Measurements from ENCODE around the gene GPR82.
A peak's percentile ranks its signal among the peaks of the same experiment; 100 is the strongest.
"Not testable (repeated sequence)": the region's sequence is repeated elsewhere in the genome, so short reads cannot be mapped to it uniquely, and the experiment has no call there.

The GPR82 gene

GRCh38 chrX:41723826-41724225 is at the start of gene GPR82:
TSS of gene GPR82 (plus strand) at chrX:41724181. CDS start at chrX:41727027, 2,846 bp downstream.
- no peak for DNase-seq

- not testable (repeated sequence) for DNase-seq
Measured at GRCh38 chrX:41676361-41676760, 47.6 kb upstream of the GPR82 start.

GRCh38 chrX:41677183-41678060 is 46.6 kb upstream of the GPR82 start:
- no peak for DNase-seq

GRCh38 chrX:41684138-41684537 is 39.8 kb upstream of the GPR82 start:
- DNase-seq: no peak

- DNase-seq: no peak
Measured at GRCh38 chrX:41684940-41685339, 39.0 kb upstream of the GPR82 start.

GRCh38 chrX:41686788-41687187 is 37.2 kb upstream of the GPR82 start:
- DNase-seq: no peak

- DNase-seq: no peak
Measured at GRCh38 chrX:41688156-41688555, 35.8 kb upstream of the GPR82 start.

- no peak for DNase-seq
Measured at GRCh38 chrX:41688835-41689234, 35.1 kb upstream of the GPR82 start, which contains the start of gene GPR34. TSS of gene GPR34 (plus strand) at chrX:41688973. CDS start at chrX:41695634, 6,661 bp downstream.

GRCh38 chrX:41689711-41690110 is 34.3 kb upstream of the GPR82 start:
- DNase-seq: no peak

GRCh38 chrX:41692162-41692749 is 31.7 kb upstream of the GPR82 start:
- DNase-seq: peak; percentile 75

GRCh38 chrX:41693024-41693423 is 31.0 kb upstream of the GPR82 start:
- no peak for DNase-seq

GRCh38 chrX:41695426-41695825 is 28.6 kb upstream of the GPR82 start:
- DNase-seq: peak; percentile 45

GRCh38 chrX:41703574-41704029 is 20.4 kb upstream of the GPR82 start:
- DNase-seq: no peak

- DNase-seq: no peak
Measured at GRCh38 chrX:41705042-41705441, 18.9 kb upstream of the GPR82 start.

- DNase-seq: no peak
Measured at GRCh38 chrX:41705680-41706374, 18.2 kb upstream of the GPR82 start.

- no peak for DNase-seq
Measured at GRCh38 chrX:41707218-41707617, 16.8 kb upstream of the GPR82 start.

GRCh38 chrX:41708486-41708885 is 15.5 kb upstream of the GPR82 start:
- no peak for DNase-seq

- no peak for DNase-seq
Measured at GRCh38 chrX:41711021-41711667, 12.8 kb upstream of the GPR82 start.

GRCh38 chrX:41716222-41716621 is 7.8 kb upstream of the GPR82 start:
- no peak for DNase-seq

- DNase-seq: no peak
Measured at GRCh38 chrX:41716767-41717473, 7.1 kb upstream of the GPR82 start.

GRCh38 chrX:41718481-41719235 is 5.3 kb upstream of the GPR82 start:
- DNase-seq: no peak

GRCh38 chrX:41719610-41720009 is 4.4 kb upstream of the GPR82 start:
- DNase-seq: not testable (repeated sequence)
